GM06990 (cell line): ENCODE results near the gene SCN5A.

ENCODE experiments used
- DNase-seq: peaks from one replicate; pipeline ENCODE4 v3.0.0-alpha.2; 2011; ENCODE audit not compliant: insufficient read length; ENCODE audit errors: extremely low read depth
- H3K27me3 ChIP-seq: replicated peaks from 2 replicates; pipeline ENCODE4 v1.6.0; 2011; ENCODE audit warnings: low read length; ENCODE audit not compliant: control insufficient read depth, insufficient read depth
- H3K36me3 ChIP-seq: 2 replicates; pipeline ENCODE4 v1.5.1; 2011; ENCODE audit warnings: low read length; ENCODE audit not compliant: control insufficient read depth, insufficient read depth
- H3K4me3 ChIP-seq: replicated peaks from 2 replicates; pipeline ENCODE4 v1.5.1; 2011; ENCODE audit warnings: low read depth, mild to moderate bottlenecking, control low read depth, low read length
- CTCF ChIP-seq: IDR thresholded peaks from 2 replicates; pipeline ENCODE4 v1.5.1; 2011; ENCODE audit warnings: low read length, control low read depth, mild to moderate bottlenecking, inconsistent platforms; ENCODE audit not compliant: insufficient read depth, poor library complexity, severe bottlenecking

SCN5A gene

GRCh38 chr3:38658841-38659240, 9.4 kb upstream of the SCN5A start:
- Histone ChIP-seq H3K4me3 (no peak overlapping the region), H3K36me3 (no peaks in the 10 kb centered on the region), H3K27me3 (peaks cover 3% of the 10 kb centered on the region; the same call in 1 of the 2 replicates)
- no peak for DNase-seq
- TF ChIP-seq CTCF, result no peak

GRCh38 chr3:38657369-38657768, 7.9 kb upstream of the SCN5A start:
- DNase-seq, result no peak
- H3K4me3 ChIP-seq, result no peak overlapping the region
- no peak for TF ChIP-seq CTCF
- H3K27me3 ChIP-seq, result peaks cover 3% of the 10 kb centered on the region; the same call in 1 of the 2 replicates
- no peaks in the 10 kb centered on the region for H3K36me3 ChIP-seq

GRCh38 chr3:38655708-38656300, 6.3 kb upstream of the SCN5A start:
- peak; percentile 54 for TF ChIP-seq CTCF
- no peaks in the 10 kb centered on the region for H3K36me3 ChIP-seq
- H3K27me3 ChIP-seq, result peaks cover 3% of the 10 kb centered on the region; the same call in 1 of the 2 replicates
- DNase-seq, result no peak
- H3K4me3 ChIP-seq, result no peak overlapping the region

- no peaks in the 10 kb centered on the region for H3K36me3 ChIP-seq
- no peak overlapping the region for H3K4me3 ChIP-seq
- TF ChIP-seq CTCF, result no peak
- peaks cover 3% of the 10 kb centered on the region; the same call in 1 of the 2 replicates for H3K27me3 ChIP-seq
- DNase-seq, result no peak
Observed at GRCh38 chr3:38653685-38654537, 4.4 kb upstream of the SCN5A start.

- Histone ChIP-seq H3K27me3 (peaks cover 4% of the 10 kb centered on the region), H3K36me3 (no peaks in the 10 kb centered on the region), H3K4me3 (no peak overlapping the region)
- no peak for DNase-seq
- no peak for TF ChIP-seq CTCF
Observed at GRCh38 chr3:38652934-38653333, 3.4 kb upstream of the SCN5A start.
